SH-SY5Y (cell line): ENCODE data around the gene SAMD11.

Source experiments
- GATA2 ChIP-seq: IDR thresholded peaks from 2 replicates; pipeline ENCODE4 v1.6.1; 2011; ENCODE audit warnings: mild to moderate bottlenecking, low read depth, low read length
- GATA3 ChIP-seq: IDR thresholded peaks from 2 replicates; pipeline ENCODE4 v1.6.1; 2011; ENCODE audit warnings: low read depth, mild to moderate bottlenecking, low read length, moderate library complexity

- TF ChIP-seq GATA2 (no peak), GATA3 (no peak)
Observed at GRCh38 chr1:965526-966134, 41.9 kb downstream of the SAMD11 start.
